K562 (cell line): ENCODE measurements around the gene PTOV1. TPM values are rescaled to one million over a fixed set of nuclear protein-coding genes. Genes with fewer than 3 reads are reported as not detected.

ENCODE experiments used
- DMBX1 ChIP-seq: fragments of 250-450 bp; sonication (Bioruptor Pico); IDR thresholded peaks from 2 replicates; pipeline ENCODE4 v1.8.0; 2022; ENCODE audit warnings: inconsistent platforms, mild to moderate bottlenecking, moderate library complexity, borderline replicate concordance
- GATA2 ChIP-seq: sonication (generic); formaldehyde crosslinking; IDR thresholded peaks from 2 replicates; pipeline ENCODE4 v1.4.0; 2020; ENCODE audit warnings: mild to moderate bottlenecking, missing genetic modification reagents
- NELFE ChIP-seq: IDR thresholded peaks from 2 replicates; pipeline ENCODE4 v1.6.1; 2011; ENCODE audit warnings: mild to moderate bottlenecking; ENCODE audit not compliant: insufficient read depth, insufficient read length
- NR3C1 ChIP-seq: sonication (generic); formaldehyde crosslinking; IDR thresholded peaks from 2 replicates; pipeline ENCODE4 v1.8.1; 2022; ENCODE audit warnings: missing genetic modification reagents
- STAT5B ChIP-seq: fragments of 250-450 bp; sonication (Bioruptor Pico); IDR thresholded peaks from 2 replicates; pipeline ENCODE4 v1.8.0; 2021; ENCODE audit warnings: mild to moderate bottlenecking, inconsistent platforms
- ZNF586 ChIP-seq: fragments of 450-650 bp; formaldehyde crosslinking; conservative IDR thresholded peaks from 2 replicates; pipeline ENCODE4 v1.4.0; 2020; ENCODE audit warnings: mild to moderate bottlenecking, moderate library complexity
- ZNF77 ChIP-seq: fragments of 250-450 bp; sonication (Bioruptor Pico); IDR thresholded peaks from 2 replicates; pipeline ENCODE4 v1.5.0; 2020
- polyA plus RNA-seq, 8 experiments: library from polyadenylated mRNA; depleted of rRNA in 4 of 8; stranded (reverse) in 5 of 8; unstranded in 3 of 8; fragments of >200 nt; fragmentation: Nextera tagmentation in 2 of 8; fragmentation: Illumina TruSeq in 1 of 8; extraction: Ambion mirVana in 2 of 8; extraction: Trizol in 1 of 8; gene quantifications; 2 replicates each; pipeline versions ENCODE4 v1.2.1 to v1.2.3, GENCODE V29; 2011 to 2014; ENCODE audit warnings: inconsistent platforms in 1 of 8, missing spikeins in 1 of 8
- total RNA-seq, 7 experiments: library from RNA; depleted of rRNA in 6 of 7; stranded (reverse); fragments of >200 nt in 6 of 7; fragmentation: Illumina TruSeq in 2 of 7; extraction: Trizol in 2 of 7; gene quantifications; 2 replicates each; pipeline versions ENCODE4 v1.2.1 to v1.2.3, GENCODE V29; 2011 to 2021; ENCODE audit warnings: low replicate concordance in 1 of 7
- TF ChIP-seq, protein P1 (sequence below): fragments of 250-450 bp; sonication (Bioruptor Pico); IDR thresholded peaks from 2 replicates; pipeline ENCODE4 v1.4.0; 2020; ENCODE audit warnings: mild to moderate bottlenecking
- TF ChIP-seq, protein P2 (sequence below): fragments of 450-650 bp; IDR thresholded peaks from 2 replicates; pipeline ENCODE4 v1.6.1; 2016; ENCODE audit warnings: missing biosample characterization, missing genetic modification characterization
- TF ChIP-seq, protein P3 (sequence below), 2 experiments: fragments of 450-650 bp in 1 of 2; sonication (generic) in 1 of 2; formaldehyde crosslinking in 1 of 2; IDR thresholded peaks; 2 replicates each; pipeline versions ENCODE4 v1.7.1 to v1.9.0; 2016 to 2022; ENCODE audit warnings: inconsistent platforms in 1 of 2, mild to moderate bottlenecking in 1 of 2, missing genetic modification reagents in 1 of 2
- TF ChIP-seq, protein P4 (sequence below): fragments of 450-650 bp; formaldehyde crosslinking; IDR thresholded peaks from 2 replicates; pipeline ENCODE4 v1.4.0; 2022; ENCODE audit warnings: missing genetic modification characterization
- TF ChIP-seq, protein P5 (sequence below): fragments of 450-650 bp; formaldehyde crosslinking; conservative IDR thresholded peaks from 2 replicates; pipeline ENCODE4 v1.4.0; 2022; ENCODE audit warnings: mild to moderate bottlenecking, missing genetic modification characterization

Gene PTOV1
- total and polyA plus RNA-seq, 9 of the 15 experiments (the other 6 are each of a cell fraction or from before 2014, with no cell fraction given), result 4.9 to 169 (median 43.5) TPM

DNA sequence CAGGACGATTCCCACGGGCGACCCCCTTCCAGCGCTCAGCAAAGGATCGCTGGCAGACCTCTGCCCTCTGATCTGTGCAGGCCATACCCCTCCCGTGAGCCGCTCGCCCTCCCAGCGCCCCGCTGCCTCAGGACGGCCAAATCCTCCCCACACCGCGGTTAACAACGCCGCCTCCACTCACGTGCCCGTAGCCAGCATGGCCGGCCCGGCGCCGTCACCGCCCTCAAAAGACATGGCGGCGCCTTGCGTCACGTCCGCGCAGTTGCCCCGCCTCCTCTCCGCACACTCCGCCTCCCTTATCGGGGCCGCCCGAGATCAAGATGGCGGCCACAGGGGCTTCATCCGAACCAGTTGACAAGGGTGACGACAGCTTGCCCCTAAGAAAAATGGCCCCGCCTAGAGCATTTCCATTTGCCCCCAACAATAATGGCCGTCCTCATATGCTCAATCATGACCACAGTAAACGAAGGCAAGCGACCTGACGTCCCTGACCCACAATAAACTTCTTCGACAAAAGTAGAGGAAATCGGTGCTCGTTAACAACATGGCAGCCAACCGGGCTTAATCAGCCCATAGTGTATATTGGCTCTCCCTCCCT lies 25.6 kb downstream of the PTOV1 start (continued):
- TF ChIP-seq ZNF586 (CRISPR knock-in tag) (no peak), NR3C1 (no peak), ZNF77 (CRISPR knock-in tag) (no peak), NELFE (no peak), DMBX1 (peak; percentile 48; the same call in 1 of the 2 replicates), STAT5B (CRISPR knock-in tag) (no peak), GATA2 (no peak)
- TF ChIP-seq, protein P1, sequence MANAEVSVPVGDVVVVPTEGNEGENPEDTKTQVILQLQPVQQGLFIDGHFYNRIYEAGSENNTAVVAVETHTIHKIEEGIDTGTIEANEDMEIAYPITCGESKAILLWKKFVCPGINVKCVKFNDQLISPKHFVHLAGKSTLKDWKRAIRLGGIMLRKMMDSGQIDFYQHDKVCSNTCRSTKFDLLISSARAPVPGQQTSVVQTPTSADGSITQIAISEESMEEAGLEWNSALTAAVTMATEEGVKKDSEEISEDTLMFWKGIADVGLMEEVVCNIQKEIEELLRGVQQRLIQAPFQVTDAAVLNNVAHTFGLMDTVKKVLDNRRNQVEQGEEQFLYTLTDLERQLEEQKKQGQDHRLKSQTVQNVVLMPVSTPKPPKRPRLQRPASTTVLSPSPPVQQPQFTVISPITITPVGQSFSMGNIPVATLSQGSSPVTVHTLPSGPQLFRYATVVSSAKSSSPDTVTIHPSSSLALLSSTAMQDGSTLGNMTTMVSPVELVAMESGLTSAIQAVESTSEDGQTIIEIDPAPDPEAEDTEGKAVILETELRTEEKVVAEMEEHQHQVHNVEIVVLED, result peak; percentile 75
- TF ChIP-seq, protein P2, sequence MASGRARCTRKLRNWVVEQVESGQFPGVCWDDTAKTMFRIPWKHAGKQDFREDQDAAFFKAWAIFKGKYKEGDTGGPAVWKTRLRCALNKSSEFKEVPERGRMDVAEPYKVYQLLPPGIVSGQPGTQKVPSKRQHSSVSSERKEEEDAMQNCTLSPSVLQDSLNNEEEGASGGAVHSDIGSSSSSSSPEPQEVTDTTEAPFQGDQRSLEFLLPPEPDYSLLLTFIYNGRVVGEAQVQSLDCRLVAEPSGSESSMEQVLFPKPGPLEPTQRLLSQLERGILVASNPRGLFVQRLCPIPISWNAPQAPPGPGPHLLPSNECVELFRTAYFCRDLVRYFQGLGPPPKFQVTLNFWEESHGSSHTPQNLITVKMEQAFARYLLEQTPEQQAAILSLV (tag), result peak; percentile 25; the same call in 1 of the 2 replicates
- TF ChIP-seq, protein P3, sequence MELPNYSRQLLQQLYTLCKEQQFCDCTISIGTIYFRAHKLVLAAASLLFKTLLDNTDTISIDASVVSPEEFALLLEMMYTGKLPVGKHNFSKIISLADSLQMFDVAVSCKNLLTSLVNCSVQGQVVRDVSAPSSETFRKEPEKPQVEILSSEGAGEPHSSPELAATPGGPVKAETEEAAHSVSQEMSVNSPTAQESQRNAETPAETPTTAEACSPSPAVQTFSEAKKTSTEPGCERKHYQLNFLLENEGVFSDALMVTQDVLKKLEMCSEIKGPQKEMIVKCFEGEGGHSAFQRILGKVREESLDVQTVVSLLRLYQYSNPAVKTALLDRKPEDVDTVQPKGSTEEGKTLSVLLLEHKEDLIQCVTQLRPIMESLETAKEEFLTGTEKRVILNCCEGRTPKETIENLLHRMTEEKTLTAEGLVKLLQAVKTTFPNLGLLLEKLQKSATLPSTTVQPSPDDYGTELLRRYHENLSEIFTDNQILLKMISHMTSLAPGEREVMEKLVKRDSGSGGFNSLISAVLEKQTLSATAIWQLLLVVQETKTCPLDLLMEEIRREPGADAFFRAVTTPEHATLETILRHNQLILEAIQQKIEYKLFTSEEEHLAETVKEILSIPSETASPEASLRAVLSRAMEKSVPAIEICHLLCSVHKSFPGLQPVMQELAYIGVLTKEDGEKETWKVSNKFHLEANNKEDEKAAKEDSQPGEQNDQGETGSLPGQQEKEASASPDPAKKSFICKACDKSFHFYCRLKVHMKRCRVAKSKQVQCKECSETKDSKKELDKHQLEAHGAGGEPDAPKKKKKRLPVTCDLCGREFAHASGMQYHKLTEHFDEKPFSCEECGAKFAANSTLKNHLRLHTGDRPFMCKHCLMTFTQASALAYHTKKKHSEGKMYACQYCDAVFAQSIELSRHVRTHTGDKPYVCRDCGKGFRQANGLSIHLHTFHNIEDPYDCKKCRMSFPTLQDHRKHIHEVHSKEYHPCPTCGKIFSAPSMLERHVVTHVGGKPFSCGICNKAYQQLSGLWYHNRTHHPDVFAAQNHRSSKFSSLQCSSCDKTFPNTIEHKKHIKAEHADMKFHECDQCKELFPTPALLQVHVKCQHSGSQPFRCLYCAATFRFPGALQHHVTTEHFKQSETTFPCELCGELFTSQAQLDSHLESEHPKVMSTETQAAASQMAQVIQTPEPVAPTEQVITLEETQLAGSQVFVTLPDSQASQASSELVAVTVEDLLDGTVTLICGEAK (IDR thresholded peaks at IDR 0.05), result peak; percentile 89
- TF ChIP-seq, protein P3 (CRISPR knock-in tag; IDR thresholded peaks at IDR 0.05), result no peak
- TF ChIP-seq, protein P4, sequence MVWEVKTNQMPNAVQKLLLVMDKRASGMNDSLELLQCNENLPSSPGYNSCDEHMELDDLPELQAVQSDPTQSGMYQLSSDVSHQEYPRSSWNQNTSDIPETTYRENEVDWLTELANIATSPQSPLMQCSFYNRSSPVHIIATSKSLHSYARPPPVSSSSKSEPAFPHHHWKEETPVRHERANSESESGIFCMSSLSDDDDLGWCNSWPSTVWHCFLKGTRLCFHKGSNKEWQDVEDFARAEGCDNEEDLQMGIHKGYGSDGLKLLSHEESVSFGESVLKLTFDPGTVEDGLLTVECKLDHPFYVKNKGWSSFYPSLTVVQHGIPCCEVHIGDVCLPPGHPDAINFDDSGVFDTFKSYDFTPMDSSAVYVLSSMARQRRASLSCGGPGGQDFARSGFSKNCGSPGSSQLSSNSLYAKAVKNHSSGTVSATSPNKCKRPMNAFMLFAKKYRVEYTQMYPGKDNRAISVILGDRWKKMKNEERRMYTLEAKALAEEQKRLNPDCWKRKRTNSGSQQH (CRISPR knock-in tag), result no peak
- TF ChIP-seq, protein P5, sequence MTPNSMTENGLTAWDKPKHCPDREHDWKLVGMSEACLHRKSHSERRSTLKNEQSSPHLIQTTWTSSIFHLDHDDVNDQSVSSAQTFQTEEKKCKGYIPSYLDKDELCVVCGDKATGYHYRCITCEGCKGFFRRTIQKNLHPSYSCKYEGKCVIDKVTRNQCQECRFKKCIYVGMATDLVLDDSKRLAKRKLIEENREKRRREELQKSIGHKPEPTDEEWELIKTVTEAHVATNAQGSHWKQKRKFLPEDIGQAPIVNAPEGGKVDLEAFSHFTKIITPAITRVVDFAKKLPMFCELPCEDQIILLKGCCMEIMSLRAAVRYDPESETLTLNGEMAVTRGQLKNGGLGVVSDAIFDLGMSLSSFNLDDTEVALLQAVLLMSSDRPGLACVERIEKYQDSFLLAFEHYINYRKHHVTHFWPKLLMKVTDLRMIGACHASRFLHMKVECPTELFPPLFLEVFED, result peak; percentile 80; the same call in 1 of the 2 replicates
